LHCN-M2 (cell line): ENCODE data around the gene ZNF653. TPM values are rescaled to one million over a fixed set of nuclear protein-coding genes. Genes with fewer than 3 reads are reported as not detected.

Source experiments
- DNase-seq: peaks from one replicate; pipeline ENCODE4 v3.0.0-alpha.2; 2012; ENCODE audit warnings: low read depth
- total RNA-seq: library from RNA; depleted of rRNA; stranded (reverse); fragments of >200 nt; gene quantifications from 2 replicates; pipeline ENCODE4 v1.2.3, GENCODE V29; 2014

ZNF653 gene
- total RNA-seq, 1 experiment from 2014 or later = 7.3 TPM

DNA sequence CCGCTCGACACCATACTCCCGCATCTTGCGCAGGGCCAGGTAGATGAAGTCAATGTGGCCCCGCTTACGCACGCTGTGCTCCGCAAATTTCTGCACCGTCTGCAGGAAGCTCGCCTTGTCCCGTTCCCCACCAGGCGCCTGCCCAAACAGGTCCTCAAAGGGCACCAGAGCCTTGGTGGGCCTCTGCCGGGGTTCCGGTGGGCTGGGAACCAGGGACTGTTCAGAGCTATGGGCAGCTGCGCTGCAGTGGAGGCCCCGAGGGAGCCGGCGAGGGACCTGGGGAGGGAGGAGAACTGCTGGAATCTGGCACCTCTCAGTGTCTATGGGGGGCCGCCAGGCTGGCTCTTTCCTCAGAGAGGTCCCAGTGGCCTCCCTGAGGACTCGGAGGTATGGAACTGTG, 8.3 kb upstream of the ZNF653 start:
- DNase-seq = no peak

DNA sequence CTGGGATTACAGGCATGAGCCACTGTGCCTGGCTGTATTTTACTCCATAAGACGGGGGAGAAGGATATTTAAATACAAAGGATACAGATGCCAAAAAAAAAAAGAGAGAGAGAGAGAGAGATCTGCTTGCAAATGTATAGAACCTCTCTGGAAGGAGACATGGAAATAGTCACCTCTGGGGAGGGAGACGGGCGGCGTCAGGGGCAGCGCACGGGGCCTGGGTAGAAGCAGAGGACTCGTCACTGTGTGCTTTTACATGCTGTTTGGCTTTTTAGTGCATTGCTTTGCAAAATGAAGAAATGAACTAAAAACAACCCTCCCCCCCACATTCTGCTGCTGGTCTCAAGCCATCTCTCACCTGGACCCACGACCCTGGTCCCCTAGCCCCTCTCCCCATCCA, 4.8 kb upstream of the ZNF653 start:
- DNase-seq = no peak

DNA sequence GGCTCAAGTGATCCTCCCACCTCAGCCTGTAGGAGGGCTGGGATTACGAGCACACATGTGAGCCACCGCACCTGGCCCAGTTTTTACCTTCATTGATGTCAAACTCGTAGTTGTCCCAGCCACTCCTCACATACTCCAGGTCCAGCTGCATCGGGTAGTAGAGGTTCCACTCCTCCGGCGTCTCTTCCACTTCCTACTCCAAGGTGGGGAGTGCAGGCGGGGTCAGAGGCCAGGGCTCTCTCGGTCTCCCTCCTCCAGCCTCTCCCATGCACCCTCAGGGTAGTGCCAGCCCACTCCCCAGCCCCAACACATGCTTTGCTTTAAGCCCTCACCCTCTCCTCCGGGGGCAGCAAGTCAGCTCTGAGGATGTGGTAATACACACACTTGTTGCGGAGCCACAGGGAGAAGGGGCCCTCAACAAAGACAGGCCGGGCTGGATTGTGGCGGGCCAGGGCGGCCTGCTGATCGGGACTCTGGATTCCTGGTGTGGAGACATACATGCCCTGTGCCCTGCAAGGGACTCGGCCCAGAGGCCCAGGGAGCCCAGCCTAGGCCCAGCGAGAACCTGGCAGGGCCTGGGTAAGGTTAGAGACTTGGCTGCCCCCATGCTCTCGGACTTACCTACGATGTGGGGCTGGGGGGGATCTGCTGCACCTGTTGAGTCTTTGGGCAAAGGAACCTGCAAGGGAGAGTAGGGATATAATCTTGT, 1.9 kb upstream of the ZNF653 start:
- DNase-seq = no peak

DNA sequence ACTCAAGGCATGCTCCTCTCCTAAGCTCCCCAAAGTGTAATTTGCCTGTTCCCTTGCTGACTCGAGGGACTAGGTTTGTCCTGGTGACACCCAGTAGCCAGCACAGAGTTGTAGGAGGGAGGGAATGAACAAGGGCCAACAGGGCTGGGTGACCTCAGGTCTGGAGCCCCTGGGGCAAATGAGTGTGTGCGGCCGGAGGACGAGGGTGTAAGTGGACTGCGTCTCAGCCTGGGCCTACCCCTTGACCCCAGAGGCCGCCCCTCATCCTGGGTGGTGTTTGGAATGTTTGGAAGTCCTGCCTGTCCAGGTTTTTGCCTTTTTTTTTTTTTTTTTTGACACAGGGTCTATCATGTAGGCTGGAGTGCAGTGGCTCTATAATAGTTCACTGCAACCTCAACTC, 1.3 kb upstream of the ZNF653 start:
- DNase-seq = no peak

DNA sequence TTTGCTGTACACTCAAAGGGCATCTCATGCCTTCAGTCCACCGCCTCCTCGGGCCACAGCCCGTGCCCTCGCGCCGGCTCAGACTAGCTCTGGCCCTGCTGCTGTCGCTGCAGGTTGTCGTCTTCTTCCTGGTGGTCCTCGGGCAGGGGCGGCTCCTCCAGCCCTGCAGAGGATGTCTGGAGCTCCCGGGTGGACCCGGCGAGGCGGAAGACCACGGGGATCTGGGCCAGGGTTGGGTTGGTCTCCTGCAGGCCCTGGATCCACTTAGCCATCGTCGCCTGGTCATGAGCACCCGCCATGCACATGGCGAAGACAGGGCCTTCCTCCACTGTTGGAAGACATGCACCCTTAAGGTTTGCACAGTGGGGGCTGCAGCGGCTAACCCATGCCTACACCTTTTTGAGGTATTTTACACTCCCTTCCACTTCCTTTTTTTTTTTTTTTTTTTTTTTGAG, 489 bp upstream of the ZNF653 start:
- no peak for DNase-seq

DNA sequence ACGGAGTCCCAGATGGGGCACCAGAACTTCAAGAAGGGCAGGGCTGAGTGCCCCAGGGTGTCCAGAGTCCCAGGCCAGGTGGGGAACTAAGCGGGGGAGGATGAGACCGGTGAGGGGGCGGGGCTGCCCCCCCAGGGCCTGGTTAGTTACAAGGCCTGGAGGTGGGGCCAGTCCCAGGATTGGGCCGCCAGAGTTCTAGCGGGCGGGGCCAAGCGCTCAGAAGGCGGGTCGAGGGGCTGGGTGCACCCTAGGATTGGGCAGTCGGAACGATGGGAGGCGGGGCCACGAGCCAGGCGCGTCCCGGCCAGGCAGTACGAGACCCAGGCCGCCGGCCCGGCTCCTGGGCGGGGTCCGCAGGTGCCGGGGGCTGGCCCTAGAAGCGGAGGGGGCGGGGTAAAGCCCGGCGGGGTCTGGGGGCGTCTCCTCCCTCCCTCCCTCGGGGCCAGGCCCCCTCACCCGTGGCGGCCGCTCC, 571 bp downstream of the ZNF653 start:
- DNase-seq = peak; percentile 88

DNA sequence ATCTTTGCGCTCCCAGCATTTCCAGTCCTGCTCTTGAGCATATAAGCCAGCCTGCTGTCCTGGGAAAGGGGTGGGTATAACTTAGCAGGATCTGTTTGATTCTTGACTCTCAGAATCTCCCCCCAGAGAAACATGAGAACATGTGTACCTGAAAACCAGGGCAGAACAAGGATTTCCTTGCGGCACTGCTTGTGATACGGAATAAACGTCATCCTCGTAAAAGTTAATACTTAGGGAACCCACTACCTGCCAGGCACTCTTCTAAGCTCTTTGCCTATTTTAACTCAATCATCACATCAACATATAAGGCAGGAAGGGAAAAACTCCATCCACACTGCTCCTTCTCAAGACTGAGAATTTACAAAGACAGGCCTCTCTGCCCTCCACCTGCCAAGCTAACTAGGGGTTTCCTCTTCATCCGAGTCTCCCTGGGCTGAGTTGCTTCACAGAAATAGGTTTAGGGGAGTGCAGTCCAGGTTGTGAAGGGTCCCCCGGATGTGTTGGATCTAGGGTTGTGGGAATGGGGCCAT, 1.1 kb downstream of the ZNF653 start:
- no peak for DNase-seq

DNA sequence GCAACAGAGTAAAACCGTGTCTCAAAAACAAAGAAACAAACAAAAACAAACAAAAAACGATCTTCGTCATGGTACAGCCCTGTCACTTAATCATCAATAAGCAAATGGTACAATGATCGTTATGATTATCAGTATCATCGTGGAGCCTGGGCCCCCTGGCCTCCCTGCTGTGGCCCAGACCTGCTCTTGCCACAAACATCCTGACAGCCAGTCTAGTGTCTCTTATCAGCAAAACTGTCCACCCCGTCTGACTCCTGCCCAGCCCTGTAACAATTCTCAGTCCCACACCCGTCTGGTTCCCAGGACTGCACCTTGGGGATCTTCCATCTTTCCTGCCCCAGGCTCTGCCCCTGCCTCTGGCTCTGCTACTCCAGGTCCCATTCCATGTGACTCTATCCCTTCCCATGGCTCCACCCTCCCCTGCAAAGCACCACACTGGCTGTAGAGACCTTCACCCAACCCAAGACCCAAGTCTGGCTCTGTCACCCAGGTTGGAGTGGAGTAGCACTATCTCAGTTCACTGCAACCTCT, 5.7 kb downstream of the ZNF653 start:
- DNase-seq = no peak

DNA sequence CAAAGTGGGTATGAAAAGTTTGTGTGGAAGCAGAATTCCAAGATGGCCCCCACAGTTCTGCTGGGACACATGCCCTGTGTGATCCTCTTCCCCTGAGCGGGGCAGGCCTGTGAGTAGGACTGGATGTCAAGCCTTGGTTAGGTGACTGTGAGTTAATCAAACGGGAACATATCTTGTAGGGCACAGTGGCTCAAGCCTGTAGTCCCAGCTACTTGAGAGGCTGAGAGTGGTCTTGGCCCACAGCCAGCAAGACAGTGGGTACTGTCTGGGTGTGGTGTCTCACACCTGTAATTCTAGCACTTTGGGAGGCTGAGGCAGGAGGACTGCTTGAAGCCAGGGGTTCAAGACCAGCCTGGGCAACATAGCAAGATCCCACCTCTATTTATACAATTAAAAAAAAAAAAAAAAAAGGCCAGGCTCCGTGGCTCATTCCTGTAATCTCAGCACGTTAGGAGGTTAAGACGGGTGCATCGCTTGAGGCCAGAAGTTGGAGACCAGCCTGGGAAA, 6.4 kb downstream of the ZNF653 start:
- no peak for DNase-seq

DNA sequence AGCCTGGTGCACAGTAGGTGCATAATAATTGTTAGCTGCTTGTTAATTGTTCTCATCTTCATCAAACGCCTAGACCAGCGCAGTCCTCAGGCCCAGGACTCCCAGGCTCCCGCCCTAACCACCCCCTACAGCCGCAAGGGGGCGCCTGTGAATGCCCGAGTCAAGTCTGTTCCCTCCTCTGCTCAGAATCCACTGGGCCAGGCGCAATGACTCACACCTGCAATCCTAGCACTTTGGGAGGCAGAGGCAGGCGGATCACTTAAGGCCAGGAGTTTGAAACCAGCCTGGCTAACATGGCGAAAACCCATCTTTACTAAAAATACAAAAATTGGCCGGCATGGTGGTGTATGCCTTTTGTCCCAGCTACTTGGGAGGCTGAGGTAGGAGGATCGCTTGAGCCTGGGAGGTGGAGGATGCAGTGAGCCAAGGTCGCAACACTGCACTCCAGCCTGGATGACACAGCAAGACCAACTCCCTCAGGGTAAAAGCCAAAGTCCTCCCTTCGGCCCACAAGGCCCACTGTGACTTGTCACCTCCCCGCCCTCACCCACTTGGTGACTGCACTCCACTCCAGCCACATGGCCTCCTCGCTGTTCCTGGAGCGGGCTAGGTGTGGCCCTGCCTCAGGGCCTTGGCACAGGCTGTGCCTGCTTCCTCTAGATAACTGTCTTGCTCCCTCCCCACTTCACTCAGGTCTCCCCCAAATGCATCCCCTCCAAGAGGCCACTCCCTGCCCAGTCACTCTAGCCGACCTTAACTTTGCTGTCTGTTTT, 9.1 kb downstream of the ZNF653 start:
- DNase-seq = peak; percentile 78

DNA sequence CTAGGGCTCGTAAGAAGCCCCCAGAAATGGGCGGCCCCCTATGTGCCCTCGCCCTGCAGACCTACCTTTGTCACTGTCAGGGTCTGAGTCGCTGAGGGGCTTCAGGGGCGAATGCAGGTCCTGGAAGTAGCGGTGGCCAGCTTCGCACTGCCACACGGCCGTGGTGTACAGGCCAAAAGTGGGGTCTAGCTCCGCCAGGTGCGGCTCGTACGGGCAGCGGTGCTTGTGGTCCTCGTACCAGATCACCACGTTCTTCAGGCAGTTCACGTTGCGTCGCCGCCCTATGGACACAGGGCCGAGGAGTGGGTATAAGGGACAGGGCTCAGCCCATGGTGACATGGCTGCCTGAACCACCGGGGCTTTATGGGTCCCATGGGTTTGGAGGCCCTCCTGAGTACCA, 9.8 kb downstream of the ZNF653 start:
- no peak for DNase-seq

DNA sequence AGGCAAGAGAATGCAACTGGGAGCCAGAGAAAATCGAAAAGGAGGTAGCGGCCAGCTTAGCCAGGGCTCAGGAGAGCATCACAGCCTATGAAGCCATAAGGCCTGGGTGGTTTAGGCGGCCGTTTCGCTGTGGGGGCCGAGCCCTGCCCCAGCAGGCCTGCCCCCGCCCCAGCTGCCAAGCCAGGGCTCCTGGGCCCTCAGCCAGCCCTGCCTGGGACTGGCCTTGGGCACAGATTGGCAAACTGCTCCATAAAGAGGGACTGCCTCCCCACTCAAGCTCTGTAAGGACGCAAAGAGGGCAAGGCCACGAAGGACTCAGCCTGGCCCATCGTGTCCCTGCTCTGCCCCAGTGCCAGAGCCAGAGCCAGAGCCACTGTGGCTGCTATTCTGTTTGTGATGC, 10.2 kb downstream of the ZNF653 start:
- no peak for DNase-seq

DNA sequence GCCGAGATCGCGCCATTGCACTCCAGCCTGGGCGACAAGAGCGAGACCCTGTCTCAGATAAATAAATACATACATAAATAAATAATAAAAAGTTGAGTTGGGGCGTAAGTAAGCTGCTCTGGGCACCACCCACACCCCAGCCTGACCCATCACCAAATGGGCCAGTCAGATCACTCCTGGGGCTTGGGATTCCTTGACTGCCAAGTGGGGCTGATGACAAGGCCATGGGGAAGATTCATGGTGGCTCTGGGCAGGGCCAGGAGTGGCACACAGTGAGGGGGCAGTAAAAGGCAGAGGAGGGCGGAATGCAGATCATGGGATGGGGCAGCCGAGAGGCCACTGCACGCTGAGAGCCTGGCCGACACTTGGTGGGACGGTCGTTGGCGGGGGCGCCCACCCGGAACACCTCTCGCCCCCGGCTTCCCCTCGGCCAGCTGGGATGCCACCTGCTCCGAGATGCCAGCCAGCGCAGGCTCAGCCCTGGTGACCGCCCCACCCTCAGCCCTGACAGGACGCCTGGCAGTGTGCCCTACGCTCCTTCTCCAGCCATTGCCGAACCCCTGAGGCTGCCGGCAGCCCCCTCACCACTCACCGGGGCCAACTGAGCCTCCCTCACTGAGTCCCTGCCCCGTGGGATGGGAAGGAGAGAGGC, 10.9 kb downstream of the ZNF653 start:
- no peak for DNase-seq

DNA sequence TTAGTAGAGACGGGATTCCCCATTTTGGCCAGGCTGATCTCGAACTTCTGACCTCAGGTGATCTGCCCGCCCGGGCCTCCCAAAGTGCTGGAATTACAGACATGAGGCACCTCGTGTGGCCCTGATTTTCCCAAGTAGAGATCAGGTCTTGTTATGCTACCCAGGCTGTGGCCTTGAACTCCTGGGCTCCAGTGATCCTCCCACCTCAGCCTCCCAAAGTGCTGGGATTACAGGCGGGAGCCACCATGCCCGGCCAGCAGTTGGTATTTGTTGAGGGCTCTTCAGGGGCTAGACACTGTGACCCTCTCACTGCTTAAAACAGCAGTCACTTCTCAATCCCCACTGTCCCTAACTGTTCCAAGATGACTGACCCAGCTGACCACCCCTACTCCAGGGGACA, 16.3 kb downstream of the ZNF653 start:
- DNase-seq = no peak

DNA sequence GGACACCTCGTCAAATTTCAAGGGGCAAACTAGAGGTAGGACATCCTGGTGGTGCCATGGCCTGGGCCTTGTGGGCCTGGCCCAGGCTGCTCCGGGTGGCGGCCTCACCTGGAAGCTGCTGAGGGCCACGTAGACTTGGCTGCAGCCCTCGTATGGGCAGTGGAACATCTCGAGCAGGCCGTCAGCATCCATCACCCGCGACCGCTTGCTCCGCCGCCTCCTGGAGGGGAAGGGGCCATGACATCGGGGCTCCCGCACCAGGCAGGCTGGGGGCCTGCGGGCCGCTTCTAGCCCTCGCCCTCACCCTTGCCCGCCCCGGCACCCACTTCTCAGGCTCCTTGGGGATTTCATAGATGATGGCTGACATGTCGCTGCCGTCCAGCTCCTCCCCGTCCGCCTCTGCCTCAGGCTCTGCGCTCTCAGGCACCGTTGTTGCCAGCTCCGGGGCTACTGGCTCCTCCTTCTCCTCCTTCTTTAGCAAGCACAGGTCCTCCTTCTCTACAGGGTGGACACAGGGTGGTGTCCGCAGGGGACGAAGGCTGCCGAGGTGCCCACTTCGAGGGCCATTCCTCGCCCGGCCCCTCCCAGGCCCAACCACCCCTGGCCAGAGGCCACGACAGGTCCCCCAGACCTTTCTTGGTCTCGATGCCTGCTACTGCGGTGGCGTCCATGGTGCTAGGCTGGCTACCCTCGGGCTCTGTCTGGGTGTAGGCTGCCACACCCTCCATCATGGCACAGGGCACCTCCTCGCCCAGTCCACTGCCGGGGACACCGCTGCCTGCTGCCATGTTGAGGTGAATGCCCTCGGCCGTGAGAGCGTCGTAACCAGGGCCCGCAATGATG, 18.8 kb downstream of the ZNF653 start:
- DNase-seq = no peak

DNA sequence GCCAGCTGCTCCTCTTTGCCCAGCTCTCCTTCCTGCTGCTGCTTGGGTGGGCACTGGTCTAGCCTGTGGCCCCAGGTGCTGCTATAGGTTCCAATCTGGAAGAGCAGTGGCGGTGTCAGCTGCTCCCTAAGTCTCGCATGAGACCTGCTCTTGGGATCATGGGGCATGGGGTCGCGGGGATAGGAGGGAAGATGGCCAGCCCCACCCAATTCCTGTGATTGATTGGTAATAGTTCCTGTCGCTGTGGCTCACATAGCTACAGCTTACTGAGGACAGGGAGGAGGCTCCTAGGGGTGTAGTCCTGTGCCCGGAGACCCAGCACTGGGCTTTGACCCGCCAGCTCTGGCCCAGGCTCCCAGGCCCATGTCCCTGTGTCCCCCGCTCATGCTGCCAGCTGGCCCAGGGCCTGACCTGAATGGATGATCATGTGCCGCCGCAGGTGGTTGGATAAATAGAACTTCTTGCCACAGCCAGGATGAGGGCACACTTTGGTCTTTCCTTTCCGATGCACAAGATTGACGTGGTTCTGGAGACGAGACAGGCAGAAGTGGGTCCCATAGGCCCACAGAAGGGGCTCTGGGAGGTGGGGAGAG, 20.3 kb downstream of the ZNF653 start:
- DNase-seq = no peak

DNA sequence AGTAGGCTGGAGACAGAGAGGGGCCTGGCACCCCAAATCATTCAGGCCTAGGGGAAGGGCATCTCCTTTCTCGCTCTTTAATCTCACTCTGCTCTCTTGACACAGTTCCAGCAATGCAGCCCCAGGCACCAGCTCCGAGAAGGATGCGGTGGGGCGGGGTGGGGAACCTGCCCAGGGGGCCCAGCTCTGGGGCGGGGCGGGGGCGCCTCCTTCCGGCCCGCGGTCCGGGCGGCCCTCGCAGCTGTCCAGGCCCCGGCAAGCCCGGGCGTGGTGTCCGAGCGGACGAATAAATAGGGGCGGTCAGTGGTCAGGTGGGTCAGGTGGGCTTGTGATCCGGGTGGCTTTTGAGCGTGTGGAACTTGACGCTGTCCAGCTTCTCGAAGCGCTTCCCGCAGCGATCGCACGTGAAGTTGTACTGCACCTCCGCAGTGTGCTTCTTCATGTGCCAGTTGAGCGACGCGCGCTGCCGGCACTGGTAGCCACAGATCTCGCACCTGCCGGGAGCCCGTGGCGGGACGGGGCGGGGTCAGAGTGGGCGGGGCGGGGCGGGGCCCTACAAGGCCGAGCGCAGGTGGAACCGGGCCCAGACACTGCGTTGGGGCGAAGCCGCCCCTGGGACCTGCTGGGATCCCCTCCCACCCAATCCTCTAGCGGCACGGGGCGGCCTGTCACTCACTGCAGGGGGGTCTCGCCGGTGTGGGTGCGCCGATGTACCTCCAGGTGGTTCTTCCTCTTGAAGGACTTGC, 22.1 kb downstream of the ZNF653 start:
- no peak for DNase-seq

DNA sequence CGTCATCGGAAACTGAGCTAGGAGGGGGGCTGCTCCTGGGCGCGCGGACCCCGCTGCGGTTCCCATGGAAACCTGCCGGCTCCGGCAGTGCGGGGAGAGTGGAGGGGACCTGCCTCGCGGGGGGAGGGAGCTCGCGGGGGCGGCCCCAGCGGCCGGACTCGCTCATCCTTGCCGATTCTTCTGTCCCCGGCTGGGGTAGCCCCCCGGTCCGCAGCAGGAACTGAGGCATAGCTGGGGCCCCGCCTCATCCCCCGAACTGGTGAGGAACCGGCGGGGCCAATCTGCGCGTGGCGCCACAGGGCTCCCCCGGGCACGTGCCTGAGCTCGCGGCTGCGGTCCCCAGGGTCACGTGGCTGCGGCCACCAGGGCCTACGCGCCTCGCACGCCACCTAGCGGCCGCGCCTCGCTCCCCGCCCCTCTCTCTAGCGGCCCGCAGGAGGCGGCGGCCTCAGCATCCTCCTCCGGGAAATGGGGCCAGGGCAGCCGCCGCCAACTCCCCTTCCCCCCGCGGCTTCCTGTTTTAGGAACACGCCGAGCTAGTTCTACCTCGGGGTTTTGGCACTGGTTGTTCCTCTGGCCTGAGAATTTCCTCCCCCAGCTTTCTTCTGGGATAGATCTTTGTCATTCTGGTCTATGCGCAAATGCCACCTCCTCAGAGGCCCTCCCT, 23.1 kb downstream of the ZNF653 start:
- peak; percentile 62 for DNase-seq
